T47D (cell line): ENCODE measurements around the gene ZNF644.

Experiments used
- DNase-seq, 2 experiments: peaks; one replicate each; pipeline versions ENCODE4 v3.0.0 to v3.0.0-alpha.2; 2011 to 2012; ENCODE audit warnings: low read depth in 1 of 2, low spot score in 1 of 2
- JUND ChIP-seq: IDR thresholded peaks from 2 replicates; pipeline ENCODE4 v1.6.1; 2012; ENCODE audit warnings: low read depth
- in situ Hi-C: cut with HindIII; loops from 2 replicates; pipeline ENCODE4 v1.10.0; 2016; ENCODE audit warnings: low sequenced_read_pairs, low pct_unique_long_range_greater_than_20kb

The ZNF644 gene

DNA sequence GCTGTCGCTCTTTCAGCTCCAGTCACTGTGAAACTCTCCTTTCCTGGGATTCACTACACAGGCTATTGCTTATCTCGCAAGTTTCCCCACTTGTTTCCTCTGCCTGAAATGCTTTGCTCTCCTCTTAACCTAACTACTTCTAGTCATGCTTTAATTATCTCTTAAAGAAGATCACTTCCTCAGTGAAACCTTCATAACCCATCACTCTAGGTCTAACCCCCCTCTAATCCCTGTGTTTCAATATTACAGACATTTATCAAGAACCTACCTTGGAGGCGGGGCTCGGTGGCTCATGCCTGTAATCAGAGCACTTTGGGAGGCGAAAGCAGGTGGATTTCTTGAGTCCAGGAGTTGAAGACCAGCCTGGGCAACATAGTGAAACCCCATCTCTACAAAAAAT is 16.7 kb upstream of the ZNF644 start:
- no peak for TF ChIP-seq JUND
- in situ Hi-C loops, result no loop called here
- no peak for DNase-seq

DNA sequence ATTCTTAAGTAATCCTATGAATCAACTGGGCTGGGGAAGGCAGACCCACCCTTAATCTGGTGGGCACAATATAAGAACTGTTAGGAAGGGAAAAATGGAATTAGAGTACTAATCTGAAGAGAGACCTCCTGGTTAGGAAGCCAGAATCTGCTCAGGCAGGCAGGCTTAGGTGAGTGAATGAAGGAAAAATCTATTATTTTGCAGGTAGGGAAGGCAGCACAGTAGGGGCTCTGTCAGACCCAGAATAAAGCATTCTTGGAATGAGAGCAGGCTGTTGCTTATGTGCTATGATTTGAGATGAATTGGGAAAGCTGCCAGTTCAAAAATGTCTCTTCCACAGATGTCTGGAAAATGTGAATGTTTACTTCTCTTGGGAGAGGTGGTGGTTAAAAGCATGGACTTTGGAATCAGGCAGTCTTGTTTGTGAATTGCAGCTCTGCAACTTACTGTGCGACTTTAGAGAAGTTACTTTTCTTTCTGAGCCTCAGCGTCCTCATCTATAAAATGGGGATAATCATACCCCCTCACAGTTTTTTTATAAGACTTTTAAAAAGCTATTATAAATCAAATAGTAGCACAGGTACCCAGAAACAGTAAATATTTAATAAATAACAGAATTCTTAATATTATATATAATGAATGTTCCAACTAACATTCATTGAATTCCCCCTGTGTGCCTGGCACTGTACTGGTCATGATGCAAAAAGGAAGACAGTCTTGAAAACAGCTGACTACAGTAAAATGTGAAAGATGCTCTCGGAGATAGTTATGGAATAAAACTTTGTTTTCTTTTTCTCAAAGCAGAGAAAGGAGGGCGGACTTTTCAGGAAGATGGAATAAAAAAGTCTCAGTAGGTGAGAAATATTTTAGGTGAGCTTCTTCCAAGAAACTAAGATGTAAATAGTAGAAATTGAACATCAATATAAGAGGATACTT is 15.3 kb upstream of the ZNF644 start:
- in situ Hi-C loops, result no loop called here
- TF ChIP-seq JUND, result no peak
- no peak for DNase-seq

DNA sequence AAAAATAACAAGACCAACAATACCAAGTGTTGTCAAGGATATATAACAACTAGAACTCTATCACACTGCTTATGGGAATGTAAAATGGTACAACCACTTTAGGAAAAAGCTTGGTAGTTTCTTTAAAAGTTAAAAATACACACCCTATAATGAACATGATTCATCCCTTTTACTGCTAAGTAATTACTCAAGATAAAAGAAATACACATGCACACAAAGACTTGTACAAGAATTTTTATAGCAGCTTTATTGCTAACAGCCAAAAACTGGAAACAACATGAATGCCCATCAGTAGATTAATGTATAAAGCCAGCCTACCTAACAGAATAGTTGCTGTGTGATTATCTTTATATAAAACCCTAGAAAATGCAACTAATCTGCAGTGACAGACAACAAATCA is 10.5 kb upstream of the ZNF644 start:
- no peak for TF ChIP-seq JUND
- in situ Hi-C loops, result no loop called here
- no peak for DNase-seq

DNA sequence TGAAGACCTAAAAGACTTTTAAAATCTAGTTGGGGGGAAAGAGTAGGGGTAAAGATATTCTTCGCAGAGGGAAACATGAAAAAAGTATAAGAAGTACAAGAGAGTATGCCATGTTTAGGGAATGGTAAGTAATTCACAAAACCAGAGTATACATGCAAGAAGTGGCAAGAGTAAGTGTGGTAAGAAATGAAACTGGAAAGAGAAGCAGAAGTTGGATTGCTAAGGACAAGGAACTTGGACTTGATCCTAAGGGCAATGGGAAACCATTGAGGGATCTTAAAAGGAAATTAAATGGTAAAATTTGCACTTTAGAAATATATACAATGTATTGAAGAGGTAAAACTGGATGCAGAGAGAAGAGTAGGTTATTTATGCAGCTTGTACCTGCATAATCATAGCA is 9.2 kb upstream of the ZNF644 start:
- in situ Hi-C loops, result no loop called here
- DNase-seq, result no peak
- no peak for TF ChIP-seq JUND

DNA sequence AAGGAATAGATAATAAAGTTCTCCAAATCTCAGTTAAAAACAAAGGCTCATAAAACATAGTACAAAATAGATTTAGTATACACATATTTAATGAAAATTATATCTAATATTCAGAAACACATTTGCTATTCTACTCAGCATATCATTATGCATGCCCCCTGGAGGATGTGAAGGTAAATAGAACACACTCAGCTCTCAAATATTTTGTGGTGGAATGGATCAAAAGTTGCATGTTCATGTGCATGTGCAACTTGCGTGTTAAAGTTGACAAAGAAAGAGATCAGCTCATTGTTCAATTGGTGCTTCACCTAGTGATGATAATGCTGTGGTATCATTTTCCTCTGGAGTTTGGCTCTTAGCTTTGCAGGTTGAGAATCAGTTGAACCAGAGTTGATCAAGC is 4.9 kb upstream of the ZNF644 start:
- no peak for DNase-seq
- in situ Hi-C loops, result no loop called here
- no peak for TF ChIP-seq JUND

DNA sequence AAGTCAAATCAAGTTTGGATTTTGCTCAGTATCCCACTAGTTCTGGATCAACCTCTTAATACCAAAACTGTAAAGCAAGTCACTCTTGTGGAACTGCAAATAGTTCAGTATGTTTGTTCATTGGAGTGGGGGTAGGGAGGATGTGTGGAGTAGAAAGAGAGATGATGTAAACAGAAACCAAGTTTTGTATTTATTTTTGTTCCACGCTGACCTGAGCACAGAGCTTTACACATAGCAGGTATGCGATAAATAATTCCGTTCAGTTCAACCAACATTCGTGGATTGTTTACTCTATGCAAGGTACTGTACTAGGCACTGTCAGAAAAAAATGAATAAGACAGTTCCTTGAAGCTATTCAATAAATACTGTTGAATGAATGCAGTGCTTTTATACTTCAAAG is 4.5 kb upstream of the ZNF644 start:
- no peak for TF ChIP-seq JUND
- DNase-seq, result peak in 1 of 2 experiments; percentile 42
- in situ Hi-C loops, result no loop called here

DNA sequence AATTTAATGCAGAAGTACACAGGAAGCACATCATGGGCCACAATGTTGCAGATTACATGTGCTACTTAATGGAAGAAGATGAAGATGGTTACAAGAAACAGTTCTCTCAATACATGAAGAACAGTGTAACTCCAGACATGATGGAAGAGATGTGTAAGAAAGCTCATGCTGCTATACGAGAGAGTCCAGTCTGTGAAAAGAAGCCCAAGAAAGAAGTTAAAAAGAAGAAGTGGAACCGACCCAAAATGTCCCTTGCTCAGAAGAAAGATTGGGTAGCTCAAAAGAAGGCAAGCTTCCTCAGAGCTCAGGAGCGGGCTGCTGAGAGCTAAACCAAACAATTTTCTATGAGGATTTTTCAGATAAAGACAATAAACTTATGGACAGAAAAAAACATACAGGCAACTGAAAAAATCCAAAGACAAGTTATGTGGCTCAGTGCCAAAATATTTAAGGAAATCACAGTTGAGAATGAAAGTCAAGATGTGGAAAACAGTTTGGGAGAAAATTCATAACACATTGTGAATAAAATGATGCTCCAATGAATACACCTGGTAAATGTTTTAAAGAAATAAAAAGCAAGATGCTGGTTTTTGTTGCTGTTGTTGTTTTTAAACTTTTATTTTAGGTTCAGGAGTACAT is 2.8 kb upstream of the ZNF644 start:
- DNase-seq, result no peak
- in situ Hi-C loops, result no loop called here

DNA sequence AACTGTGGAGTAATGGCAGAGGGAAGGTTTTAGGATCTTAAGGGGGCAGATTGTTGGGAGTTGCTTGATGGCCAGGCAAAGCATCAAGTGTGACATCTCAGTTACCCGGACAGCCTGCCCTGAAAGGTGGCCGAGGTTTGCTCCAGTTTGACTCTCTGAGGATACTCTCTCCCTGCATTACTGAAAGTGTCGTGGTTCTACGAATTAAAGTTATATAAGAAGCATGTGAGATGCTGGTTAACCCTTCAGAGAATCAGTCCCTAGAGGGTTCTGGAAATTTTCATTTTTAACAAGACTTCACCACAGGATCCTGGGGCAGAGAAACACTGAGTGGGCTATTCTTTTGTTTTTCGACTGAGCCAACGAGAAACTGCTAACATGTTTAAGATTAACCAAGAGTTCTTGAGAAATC is 689 bp upstream of the ZNF644 start:
- DNase-seq, result no peak
- no peak for TF ChIP-seq JUND
- in situ Hi-C loops, result no loop called here

More for the DNA sequence above, 2.8 kb upstream of the ZNF644 start:
- no peak for TF ChIP-seq JUND

DNA sequence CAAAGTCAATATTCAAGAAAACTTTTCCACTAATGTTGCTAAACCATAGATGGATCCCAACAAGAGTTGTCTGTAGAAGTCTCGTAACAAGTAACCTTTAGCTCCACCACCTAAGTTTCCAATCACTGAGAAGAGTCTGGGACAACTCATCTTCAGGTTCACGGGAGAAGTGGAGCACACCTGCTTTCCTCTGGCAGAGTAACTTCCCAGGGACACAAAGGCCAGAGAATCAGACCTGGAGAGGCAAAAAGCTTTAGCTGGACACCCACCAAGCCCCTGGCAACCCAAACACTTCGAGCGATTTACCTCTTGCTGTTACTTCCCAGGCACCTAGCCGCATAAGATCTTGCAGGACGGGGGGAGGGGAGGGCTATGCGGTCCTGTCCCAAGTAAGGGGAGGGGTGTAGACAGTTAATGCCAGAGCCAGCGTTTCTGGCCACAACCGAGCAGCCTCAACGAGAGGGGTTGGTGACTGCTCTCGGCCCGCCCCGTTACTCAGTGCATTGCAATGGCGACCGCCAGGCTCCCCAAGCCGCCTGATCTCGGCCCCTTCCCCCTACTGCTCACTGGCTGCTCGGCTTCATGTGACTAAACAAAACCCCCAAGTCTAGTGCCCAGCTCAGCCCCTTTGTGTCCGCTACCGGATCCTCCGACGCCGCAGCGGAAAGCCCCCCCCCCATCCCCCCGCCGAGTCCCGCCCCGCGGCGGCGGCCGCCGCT is 709 bp downstream of the ZNF644 start:
- peak; percentile 17 to 75 for DNase-seq
- no peak for TF ChIP-seq JUND
- in situ Hi-C loops, result no loop called here

DNA sequence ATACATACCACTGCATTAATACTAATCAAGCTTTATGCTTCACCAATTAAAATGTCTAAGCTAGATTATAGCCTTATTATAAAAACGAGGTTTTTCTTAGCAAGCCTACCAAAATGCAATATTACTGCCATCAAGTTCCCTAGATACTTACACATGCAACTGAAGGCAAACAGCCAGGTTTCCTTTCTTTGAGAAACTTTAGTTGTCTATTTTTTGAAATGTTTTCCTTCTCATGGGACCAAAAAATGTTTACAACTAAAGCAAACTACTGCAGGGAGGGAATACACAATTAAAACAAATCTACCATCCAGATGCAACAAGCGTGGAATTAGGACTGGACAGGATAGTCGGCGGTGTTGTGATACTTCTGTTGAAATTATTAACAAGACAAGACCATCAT is 1.3 kb downstream of the ZNF644 start:
- DNase-seq, result no peak
- in situ Hi-C loops, result no loop called here
- TF ChIP-seq JUND, result no peak

DNA sequence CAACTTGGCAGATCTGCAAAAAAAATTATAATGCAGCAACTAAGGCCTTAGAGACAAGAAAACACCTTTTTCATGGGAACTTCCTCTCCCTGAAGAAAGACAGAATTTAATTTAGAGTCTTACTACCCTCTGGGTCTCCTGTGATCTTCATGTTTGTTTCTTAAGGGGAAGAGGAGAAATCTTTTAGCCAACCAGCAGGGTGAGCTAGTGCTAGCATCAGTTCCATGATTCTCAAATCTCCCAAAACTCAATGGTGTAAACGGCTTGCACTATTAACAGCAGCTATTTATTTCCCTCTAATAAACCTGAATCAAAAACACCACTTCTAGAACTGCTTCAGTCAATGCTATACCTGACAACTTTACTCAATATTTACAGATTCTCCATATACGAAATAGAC is 3.8 kb downstream of the ZNF644 start:
- TF ChIP-seq JUND, result no peak
- in situ Hi-C loops, result no loop called here
- DNase-seq, result peak; percentile 5 to 43

DNA sequence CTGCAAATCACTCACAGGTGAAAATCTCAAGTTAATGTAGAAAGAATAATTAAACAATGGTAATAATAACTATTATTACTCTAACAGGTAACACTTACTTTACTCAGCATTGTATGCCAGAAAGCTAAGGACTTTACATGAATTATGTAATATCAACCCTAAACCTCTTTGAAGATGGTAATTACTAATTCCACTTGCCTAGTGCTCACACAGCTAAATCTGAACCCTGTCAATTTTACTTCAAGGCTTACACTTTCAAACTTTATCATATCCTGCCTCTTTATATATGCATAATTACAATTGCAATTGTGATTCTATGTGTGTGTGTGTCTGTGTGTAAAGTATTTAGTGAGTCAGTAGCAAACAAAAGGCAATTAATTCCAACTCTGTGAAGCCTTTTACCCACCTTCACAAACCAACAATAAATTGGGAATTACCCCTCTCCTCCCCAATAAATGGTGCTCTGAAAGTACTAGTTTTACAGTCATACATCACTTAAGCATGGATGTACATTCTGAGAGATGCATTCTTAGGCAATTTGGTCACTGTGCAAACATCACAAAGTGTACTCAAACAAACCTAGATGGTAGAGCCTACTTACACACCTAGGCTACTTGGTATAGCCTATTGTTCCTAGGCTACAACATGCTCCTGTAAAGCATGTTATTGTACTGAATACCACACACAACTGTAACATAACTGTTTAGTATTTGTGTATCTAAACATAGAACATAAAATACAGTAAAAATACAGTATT is 5.9 kb downstream of the ZNF644 start:
- in situ Hi-C loops, result no loop called here
- peak; percentile 2 to 81 for DNase-seq

DNA sequence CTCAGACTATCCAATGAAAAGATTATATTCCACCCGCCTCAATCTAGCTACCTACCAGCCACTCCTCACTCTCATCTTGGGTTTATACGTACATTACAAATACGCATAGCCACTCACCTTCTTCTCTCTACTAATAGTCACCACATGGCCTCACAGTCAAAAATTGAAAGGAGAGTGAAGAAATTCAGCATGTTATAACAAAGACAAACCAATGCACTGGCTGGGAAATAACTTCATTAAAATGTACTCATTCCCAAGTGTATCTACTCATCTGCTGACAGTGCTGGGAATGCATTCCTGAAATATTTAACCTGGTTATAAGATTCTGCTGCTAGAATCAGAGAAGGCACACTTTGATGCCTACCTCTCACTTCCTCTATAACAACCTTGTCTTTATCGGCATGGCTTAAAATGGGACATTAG is 6.5 kb downstream of the ZNF644 start:
- TF ChIP-seq JUND, result no peak
- peak in 1 of 2 experiments; percentile 21 for DNase-seq
- in situ Hi-C loops, result no loop called here

More for the DNA sequence above, 5.9 kb downstream of the ZNF644 start:
- TF ChIP-seq JUND, result peak; percentile 54
